ENCODE data around the gene RALGPS1.

RALGPS1 gene

DNA sequence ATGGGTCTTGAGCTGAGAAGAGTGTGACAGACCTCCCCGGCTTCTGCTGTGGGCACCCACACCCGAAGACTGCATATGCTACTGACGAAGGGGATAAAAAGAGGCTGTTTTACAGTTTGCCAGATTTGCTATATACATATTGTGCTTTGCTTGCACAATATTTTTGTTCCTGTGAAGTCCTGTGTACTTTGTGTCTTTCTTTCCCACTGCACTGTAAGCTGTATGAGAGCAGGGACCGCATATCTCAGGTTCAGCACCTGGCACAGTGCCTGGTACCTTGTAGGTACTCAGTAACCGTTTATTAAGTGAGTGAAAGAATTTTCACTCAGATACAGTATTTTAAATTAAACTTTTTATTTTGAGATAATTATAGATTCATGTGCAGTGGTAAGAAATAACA lies 341.7 kb downstream of the RALGPS1 start:
- no peak for DNase-seq (ENCODE audit: low read depth)

DNA sequence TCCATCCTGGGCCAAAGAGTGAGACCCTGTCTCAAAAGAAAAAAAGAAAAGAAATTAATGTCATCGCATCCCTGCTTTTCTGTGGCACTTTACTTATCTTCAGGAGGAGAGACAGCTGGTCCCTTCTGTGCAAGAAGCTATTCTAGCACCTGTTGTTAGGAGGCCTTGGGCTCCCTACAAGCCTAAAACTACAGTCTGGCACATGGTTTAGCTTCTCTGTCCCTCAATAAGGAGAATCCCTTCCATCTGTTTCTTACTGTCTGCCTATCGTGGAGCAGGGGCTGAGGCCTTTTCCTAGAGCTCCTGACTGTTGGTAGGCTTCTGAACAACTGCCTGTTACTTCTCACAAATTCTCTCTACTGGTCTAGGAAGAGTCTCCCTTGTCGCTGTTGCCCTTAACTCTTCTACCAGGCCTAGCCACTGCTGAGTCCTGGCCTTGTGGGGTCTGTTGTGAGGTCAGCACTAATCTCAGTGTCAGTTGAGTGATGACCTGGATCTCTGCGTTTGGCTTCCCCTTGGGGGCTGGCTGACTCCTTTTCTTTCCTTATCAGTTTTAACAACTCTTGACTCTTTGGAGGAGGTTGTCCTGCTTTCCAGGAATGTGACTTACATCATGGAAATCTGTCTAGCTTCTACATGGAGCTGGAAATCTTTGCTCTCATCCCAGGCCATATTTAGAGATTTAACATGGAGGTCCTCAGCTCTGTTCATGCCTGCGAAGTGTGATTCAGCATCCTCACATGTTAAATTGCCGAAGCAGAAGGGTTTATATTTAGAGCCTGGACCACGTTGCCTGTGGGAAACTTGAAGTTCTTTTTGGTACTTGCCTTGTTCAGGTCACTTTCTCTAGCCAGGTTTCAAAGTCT lies 344.3 kb downstream of the RALGPS1 start:
- DNase-seq (ENCODE audit: low read depth) = peak; percentile 53

DNA sequence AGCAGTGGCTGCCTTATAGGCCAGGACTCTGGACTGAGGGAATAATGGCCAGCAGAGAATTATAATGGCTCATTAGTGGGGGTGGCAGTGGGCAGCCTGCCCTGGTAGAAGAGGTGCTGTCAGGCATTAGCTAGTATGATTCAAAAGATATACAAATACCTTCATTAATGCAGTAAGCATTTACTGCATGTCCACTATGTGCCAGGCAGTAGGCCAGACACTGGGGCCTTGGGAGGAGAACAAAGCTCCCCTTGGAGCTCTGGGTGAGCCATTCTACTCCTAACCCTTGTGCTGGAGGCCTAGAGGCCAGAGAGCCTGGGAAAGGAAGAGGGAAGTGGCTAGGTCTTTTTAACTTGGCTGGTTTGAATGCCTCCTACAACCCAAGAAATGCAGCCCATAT lies 348.0 kb downstream of the RALGPS1 start:
- DNase-seq (ENCODE audit: low read depth) = no peak

DNA sequence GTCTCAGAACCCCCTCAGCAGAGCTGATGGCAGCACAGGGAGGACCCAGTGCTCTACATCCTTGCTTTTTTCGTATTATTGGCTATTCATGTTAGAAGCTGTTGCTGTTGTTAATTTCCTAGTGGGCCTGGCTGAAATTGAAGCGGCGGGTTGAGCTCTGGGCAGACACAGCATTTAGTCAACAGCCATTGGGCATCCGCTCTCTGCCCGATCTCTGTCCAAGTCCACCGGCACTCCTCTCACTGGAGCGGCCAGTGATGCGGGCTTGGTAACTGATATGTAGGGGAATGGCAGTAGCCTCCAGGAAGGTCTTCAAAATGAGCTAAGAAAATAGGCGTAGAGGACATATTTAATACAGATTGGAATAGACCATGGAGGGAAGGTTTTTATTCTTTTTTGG lies 348.7 kb downstream of the RALGPS1 start:
- DNase-seq (ENCODE audit: low read depth) = no peak

DNA sequence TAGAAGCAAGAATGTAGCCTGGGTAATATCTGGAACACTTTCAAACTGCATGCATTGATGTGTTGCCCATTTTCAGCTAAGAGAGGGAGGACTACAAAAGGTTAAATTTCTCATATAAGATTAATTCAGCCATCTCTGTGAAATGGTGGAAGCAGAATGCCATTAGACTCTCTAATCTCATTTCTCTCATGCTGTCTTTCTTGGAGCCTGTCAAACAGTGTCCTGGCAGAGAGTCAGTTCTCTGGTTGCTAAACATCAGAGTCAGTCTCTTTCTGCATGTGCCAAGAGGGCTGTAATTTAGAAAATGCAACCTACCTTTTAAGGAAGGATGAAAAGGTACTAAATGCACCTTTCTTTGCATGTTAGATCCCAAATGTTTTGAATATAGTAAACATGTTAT lies 349.1 kb downstream of the RALGPS1 start:
- no peak for DNase-seq (ENCODE audit: low read depth)

DNA sequence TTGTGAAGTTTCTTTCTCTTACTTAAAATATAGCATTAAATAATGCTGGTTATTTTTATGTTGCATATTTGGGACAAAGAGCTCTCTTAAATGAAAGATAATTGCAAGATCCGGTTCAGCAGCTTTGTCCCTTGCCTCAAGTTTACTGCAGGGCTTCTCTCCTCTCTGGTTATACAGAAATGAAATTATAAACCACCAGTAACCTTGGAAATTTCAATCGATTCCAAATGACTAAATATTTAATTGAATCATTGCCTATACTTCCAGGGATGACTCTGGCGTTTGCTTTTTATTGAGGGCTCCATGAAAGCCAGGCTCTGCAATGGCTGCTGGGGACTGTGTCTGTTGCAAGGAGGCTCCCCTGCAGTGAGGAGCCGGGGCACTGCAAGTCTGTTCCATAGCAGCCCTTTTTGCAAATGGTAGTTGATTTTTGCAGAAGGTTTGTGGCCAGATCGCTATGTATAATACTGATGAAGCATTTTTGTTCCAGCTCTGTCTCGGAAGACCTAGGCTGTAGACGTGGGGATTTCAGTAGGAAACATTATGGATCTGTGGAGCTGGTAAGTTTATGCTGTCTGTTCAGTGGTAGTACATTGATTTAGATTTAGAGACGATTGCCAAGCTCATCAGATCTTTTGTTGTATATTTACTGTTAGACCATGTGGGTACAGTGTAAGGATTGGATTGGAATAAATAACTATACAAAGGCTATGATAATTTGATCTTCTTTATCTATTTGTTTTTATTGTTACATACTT lies 350.1 kb downstream of the RALGPS1 start, which contains the start of gene GARNL3:
GARNL3 (plus strand) TSS at position 313 of the 758 bp plus-strand sequence; CDS start at position 417, 104 bp downstream.
- DNase-seq (ENCODE audit: low read depth) = no peak

DNA sequence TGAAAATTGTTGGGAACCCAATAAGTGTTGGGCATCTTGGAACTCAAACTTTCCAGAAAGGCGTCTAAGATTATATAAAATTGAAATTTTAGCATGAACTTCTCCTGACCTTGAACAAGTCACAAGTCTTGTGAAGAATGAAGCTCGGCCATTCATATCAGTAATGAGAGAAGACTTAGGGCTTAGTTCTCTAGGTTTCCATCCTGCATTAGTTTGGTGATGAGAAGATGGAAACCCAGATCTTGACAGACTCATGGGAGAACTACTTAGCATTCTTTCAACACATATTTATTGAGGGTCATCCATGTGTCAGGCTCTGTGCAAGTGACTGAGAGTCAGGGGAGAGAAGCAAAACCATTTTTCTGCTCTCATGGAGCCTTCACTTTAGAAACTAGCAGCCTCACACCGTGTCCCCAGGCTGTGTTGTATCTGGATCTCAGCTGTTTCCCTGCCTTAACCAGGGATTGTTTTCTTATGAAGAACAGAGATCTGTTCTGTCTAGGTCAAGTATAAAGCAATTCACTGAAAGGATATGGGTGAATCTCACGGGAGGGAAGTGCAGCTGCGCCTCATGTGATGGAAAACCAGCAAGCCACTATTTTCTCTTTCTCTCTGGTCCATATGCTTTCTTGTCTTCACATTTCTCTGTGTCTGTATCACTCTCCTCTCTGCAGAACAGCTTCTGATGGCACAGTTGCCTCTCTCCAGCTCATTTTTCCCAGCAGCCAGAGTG lies 353.4 kb downstream of the RALGPS1 start:
- DNase-seq (ENCODE audit: low read depth) = no peak

DNA sequence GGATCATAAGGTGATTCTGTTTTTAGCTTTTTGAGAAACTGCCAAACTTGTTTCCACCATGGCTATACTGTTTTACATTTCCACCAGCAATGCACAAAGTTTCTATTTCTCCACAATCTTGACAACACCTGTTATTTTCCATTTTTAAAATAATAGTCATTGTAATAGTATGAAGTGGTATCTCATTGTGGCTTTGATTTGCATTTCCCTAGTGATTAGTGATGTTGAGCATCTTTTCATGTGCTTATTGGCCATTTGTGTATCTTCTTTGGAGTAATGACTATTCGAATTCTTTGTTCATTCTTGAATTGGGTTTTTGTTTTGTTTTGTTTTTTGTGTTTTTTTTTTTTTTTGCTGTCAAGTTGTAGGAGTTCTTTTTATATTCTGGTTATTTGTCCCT lies 354.9 kb downstream of the RALGPS1 start:
- DNase-seq (ENCODE audit: low read depth) = no peak

Data from amniotic epithelial cell (primary cell).